ENCODE measurements around the gene TULP4. TPM values are rescaled to one million over a fixed set of nuclear protein-coding genes. Genes with fewer than 3 reads are reported as not detected.

TULP4 gene
- total RNA-seq, 1 experiment from 2014 or later = 126 TPM

- BruUV-seq (replicated peaks) = no TSS peak
- Histone ChIP-seq H3K4me3 (ENCODE audit: low read depth, low read length) (no peak overlapping the region), H3K4me1 (no peaks in the 10 kb centered on the region), H3K27me3 (replicated peaks; ENCODE audit: control insufficient read depth, insufficient read depth, low read length) (no peaks in the 10 kb centered on the region), H3K36me3 (ENCODE audit: control insufficient read depth, insufficient read depth, low read length) (peaks cover 1% of the 10 kb centered on the region; the same call in 1 of the 2 replicates), H3K9me3 (no peaks in the 10 kb centered on the region)
- CTCF ChIA-PET = no interaction called here
- Mint-ChIP-seq H3K36me3 (ENCODE audit: insufficient read depth, unreplicated experiment) (peaks cover 50% of the 10 kb centered on the region), H3K9me3 (ENCODE audit: unreplicated experiment) (peaks cover 15% of the 10 kb centered on the region), H3K4me1 (ENCODE audit: low read depth, unreplicated experiment) (no peaks in the 10 kb centered on the region), H3K4me3 (ENCODE audit: unreplicated experiment) (no peak overlapping the region), H3K27me3 (ENCODE audit: insufficient read depth, unreplicated experiment) (no peaks in the 10 kb centered on the region), H3K27ac (ENCODE audit: unreplicated experiment) (no peak overlapping the region)
- intact Hi-C loops (cut with micrococcal nuclease; ENCODE audit: unreplicated experiment) = no loop called here
- TF ChIP-seq, protein P1, sequence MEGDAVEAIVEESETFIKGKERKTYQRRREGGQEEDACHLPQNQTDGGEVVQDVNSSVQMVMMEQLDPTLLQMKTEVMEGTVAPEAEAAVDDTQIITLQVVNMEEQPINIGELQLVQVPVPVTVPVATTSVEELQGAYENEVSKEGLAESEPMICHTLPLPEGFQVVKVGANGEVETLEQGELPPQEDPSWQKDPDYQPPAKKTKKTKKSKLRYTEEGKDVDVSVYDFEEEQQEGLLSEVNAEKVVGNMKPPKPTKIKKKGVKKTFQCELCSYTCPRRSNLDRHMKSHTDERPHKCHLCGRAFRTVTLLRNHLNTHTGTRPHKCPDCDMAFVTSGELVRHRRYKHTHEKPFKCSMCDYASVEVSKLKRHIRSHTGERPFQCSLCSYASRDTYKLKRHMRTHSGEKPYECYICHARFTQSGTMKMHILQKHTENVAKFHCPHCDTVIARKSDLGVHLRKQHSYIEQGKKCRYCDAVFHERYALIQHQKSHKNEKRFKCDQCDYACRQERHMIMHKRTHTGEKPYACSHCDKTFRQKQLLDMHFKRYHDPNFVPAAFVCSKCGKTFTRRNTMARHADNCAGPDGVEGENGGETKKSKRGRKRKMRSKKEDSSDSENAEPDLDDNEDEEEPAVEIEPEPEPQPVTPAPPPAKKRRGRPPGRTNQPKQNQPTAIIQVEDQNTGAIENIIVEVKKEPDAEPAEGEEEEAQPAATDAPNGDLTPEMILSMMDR (IDR thresholded peaks at IDR 0.05; ENCODE audit: insufficient read depth in 1 of 2, low read depth in 1 of 2, low read length in 1 of 2, severe bottlenecking in 1 of 2, unreplicated experiment in 1 of 2) = no peak
- POLR2A ChIA-PET = interaction anchor here (0.7 kb wide), 1 partner anchor 647 kb away, joined by 3 read pairs; no protein-coding TSS in a partner anchor
- no peak for DNase-seq
Measured at GRCh38 chr6:158418501-158418900, 106.2 kb downstream of the TULP4 start.

GRCh38 chr6:158419339-158419909 is 107.2 kb downstream of the TULP4 start:
- H3K4me3 ChIP-seq (ENCODE audit: low read depth, low read length) = no peak overlapping the region
- Mint-ChIP-seq H3K27me3 (ENCODE audit: insufficient read depth, unreplicated experiment) (no peaks in the 10 kb centered on the region), H3K4me3 (ENCODE audit: unreplicated experiment) (no peak overlapping the region), H3K27ac (ENCODE audit: unreplicated experiment) (no peak overlapping the region), H3K9me3 (ENCODE audit: unreplicated experiment) (peaks cover 15% of the 10 kb centered on the region), H3K4me1 (ENCODE audit: low read depth, unreplicated experiment) (no peaks in the 10 kb centered on the region), H3K36me3 (ENCODE audit: insufficient read depth, unreplicated experiment) (peaks cover 47% of the 10 kb centered on the region)
- H3K9me3 ChIP-seq = no peaks in the 10 kb centered on the region
- no peak for DNase-seq
- H3K27me3 ChIP-seq (replicated peaks; ENCODE audit: control insufficient read depth, insufficient read depth, low read length) = no peaks in the 10 kb centered on the region
- intact Hi-C loops (cut with micrococcal nuclease; ENCODE audit: unreplicated experiment) = no loop called here
- peaks cover 1% of the 10 kb centered on the region; the same call in 1 of the 2 replicates for H3K36me3 ChIP-seq (ENCODE audit: control insufficient read depth, insufficient read depth, low read length)
- H3K4me1 ChIP-seq = no peaks in the 10 kb centered on the region
- POLR2A ChIA-PET = interaction anchor here (0.7 kb wide), 1 partner anchor 646 kb away, joined by 3 read pairs; no protein-coding TSS in a partner anchor
- CTCF ChIA-PET = no interaction called here
- TF ChIP-seq, protein P1 (IDR thresholded peaks at IDR 0.05; ENCODE audit: insufficient read depth in 1 of 2, low read depth in 1 of 2, low read length in 1 of 2, severe bottlenecking in 1 of 2, unreplicated experiment in 1 of 2) = no peak
- BruUV-seq (replicated peaks) = no TSS peak

DNA sequence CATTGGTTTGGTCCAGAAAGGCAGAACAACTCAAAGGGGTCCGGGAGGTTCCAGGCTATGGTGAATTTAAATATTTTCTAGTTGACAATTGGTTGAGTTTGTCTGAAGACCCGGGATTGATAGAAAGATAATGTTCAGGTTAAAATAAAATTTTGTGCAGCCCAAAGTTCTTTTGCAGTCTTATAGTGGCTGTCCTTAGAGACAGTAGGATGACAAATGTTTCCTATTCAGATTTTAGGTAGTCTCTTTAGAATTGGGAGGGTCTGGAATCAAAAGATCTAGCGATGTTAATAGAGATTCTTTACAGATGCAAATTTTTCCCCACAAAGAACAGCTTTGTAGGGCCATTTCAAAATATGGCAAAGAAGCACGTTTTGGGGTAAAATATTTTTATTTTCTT is 109.1 kb downstream of the TULP4 start:
- Mint-ChIP-seq H3K36me3 (ENCODE audit: insufficient read depth, unreplicated experiment) (peaks cover 42% of the 10 kb centered on the region), H3K4me1 (ENCODE audit: low read depth, unreplicated experiment) (no peaks in the 10 kb centered on the region), H3K27me3 (ENCODE audit: insufficient read depth, unreplicated experiment) (no peaks in the 10 kb centered on the region), H3K9me3 (ENCODE audit: unreplicated experiment) (peaks cover 15% of the 10 kb centered on the region), H3K27ac (ENCODE audit: unreplicated experiment) (no peak overlapping the region), H3K4me3 (ENCODE audit: unreplicated experiment) (no peak overlapping the region)
- Histone ChIP-seq H3K27me3 (replicated peaks; ENCODE audit: control insufficient read depth, insufficient read depth, low read length) (no peaks in the 10 kb centered on the region), H3K4me1 (no peaks in the 10 kb centered on the region), H3K36me3 (ENCODE audit: control insufficient read depth, insufficient read depth, low read length) (peaks cover 1% of the 10 kb centered on the region), H3K4me3 (ENCODE audit: low read depth, low read length) (no peak overlapping the region), H3K9me3 (no peaks in the 10 kb centered on the region)
- DNase-seq = no peak
- intact Hi-C loops (cut with micrococcal nuclease; ENCODE audit: unreplicated experiment) = no loop called here
- no TSS peak for BruUV-seq (replicated peaks)
- TF ChIP-seq, protein P1 (IDR thresholded peaks at IDR 0.05; ENCODE audit: insufficient read depth in 1 of 2, low read depth in 1 of 2, low read length in 1 of 2, severe bottlenecking in 1 of 2, unreplicated experiment in 1 of 2) = no peak
- POLR2A ChIA-PET = no interaction called here
- CTCF ChIA-PET = no interaction called here
